ENCODE data around the gene GPI.
"Not testable (repeated sequence)": the region's sequence is repeated elsewhere in the genome, so short reads cannot be mapped to it uniquely, and the experiment has no call there.

The GPI gene

DNA sequence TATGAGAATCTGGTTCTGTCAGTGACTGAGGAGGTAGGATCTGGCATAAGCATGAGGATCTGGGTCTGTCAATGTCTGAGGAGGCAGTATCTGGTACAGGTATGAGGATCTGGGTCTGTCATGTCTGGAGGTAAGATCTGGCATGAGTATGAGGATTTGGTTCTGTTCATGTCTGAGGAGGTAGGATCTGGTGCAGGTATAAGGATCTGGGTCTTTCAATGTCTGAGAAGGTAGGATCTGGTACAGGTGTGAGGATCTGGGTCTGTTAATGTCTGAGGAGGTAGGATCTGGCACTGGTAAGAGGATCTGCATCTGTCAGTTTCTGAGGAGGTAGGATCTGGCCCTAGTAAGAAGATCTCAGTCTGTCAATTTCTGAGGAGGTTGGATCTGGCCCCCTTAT is 26.8 kb downstream of the GPI start:
- no peaks in the 10 kb centered on the region for H3K27me3 ChIP-seq (ENCODE audit: low read depth, low read length)
- H3K27ac ChIP-seq (ENCODE audit: low read length): no peak overlapping the region
- H3K4me3 ChIP-seq (ENCODE audit: low read depth in 1 of 2, low read length in 2 of 2): no peak overlapping the region
- H3K9me3 ChIP-seq (ENCODE audit: control insufficient read depth in 1 of 2, low read length in 2 of 2): no peaks in the 10 kb centered on the region
- peaks cover 78 to 97% of the 10 kb centered on the region in 2 donors for H3K36me3 ChIP-seq (ENCODE audit: control insufficient read depth in 1 of 2, insufficient read depth in 2 of 2, low read length in 2 of 2)
- H3K4me1 ChIP-seq (ENCODE audit: control insufficient read depth in 1 of 2, insufficient read depth in 2 of 2, low read length in 2 of 2): no peaks in the 10 kb centered on the region

DNA sequence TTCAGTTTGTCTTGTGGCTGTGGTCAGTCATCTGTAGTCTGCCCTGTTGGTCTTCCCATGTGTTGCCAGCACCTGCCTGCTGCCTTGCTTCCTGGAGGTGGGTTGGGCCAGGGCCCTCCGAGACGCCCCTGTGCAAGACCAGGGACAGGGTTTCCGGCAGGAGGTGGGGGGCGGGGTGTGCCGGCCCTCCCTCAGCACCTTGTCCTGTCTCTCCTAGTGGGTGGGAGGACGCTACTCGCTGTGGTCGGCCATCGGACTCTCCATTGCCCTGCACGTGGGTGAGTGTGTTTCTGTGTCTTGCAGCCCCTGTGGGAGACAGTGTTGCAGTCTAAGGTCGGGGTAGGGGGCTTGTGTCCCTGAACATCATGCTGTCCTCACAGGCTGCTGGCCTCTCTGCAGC is 28.0 kb downstream of the GPI start:
- H3K27me3 ChIP-seq (ENCODE audit: low read depth, low read length): no peaks in the 10 kb centered on the region
- H3K4me1 ChIP-seq (ENCODE audit: control insufficient read depth in 1 of 2, insufficient read depth in 2 of 2, low read length in 2 of 2): no peaks in the 10 kb centered on the region
- peaks cover 71 to 95% of the 10 kb centered on the region in 2 donors for H3K36me3 ChIP-seq (ENCODE audit: control insufficient read depth in 1 of 2, insufficient read depth in 2 of 2, low read length in 2 of 2)
- H3K27ac ChIP-seq (ENCODE audit: low read length): no peak overlapping the region
- no peak overlapping the region for H3K4me3 ChIP-seq (ENCODE audit: low read depth in 1 of 2, low read length in 2 of 2)
- H3K9me3 ChIP-seq (ENCODE audit: control insufficient read depth in 1 of 2, low read length in 2 of 2): no peaks in the 10 kb centered on the region

DNA sequence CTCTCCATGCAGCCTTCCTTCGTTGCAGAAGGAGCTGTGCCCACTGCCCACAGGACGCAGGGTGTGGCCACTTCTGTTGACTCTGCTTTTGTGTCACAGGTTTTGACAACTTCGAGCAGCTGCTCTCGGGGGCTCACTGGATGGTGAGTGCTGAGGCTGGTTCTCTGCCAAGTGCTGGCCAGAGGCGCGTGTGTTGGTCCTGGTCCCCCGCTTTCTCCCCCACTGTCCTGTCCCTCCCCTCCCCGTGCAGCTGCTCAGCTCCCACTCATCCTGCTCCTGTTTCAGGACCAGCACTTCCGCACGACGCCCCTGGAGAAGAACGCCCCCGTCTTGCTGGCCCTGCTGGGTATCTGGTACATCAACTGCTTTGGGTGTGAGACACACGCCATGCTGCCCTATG is 28.6 kb downstream of the GPI start:
- Histone ChIP-seq H3K36me3 (ENCODE audit: control insufficient read depth in 1 of 2, insufficient read depth in 2 of 2, low read length in 2 of 2) (peaks cover 71 to 94% of the 10 kb centered on the region in 2 donors), H3K27ac (ENCODE audit: low read length) (no peak overlapping the region), H3K27me3 (ENCODE audit: low read depth, low read length) (no peaks in the 10 kb centered on the region), H3K4me3 (ENCODE audit: low read depth in 1 of 2, low read length in 2 of 2) (no peak overlapping the region), H3K4me1 (ENCODE audit: control insufficient read depth in 1 of 2, insufficient read depth in 2 of 2, low read length in 2 of 2) (no peaks in the 10 kb centered on the region), H3K9me3 (ENCODE audit: control insufficient read depth in 1 of 2, low read length in 2 of 2) (no peaks in the 10 kb centered on the region)

DNA sequence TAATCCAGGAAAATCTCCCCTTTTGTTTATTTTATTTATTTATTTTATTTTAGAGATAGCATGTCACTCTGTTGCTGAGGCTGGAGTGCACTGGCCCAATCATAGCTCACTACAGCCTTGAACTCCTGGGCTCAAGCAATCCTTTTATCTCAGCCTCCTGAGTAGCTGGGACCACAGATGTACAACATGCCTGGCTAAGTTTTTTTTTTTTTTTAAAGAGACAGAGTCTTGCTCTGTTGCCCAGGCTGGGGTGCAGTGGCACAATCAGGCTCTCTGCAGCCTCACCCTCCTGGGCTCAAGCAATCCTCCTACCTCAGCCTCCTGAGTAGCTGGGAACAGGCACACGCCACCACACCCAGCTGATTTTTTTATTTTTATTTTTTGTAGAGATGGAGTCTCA is 32.9 kb downstream of the GPI start:
- H3K4me3 ChIP-seq (ENCODE audit: low read depth in 1 of 2, low read length in 2 of 2): no peak overlapping the region
- peaks cover 43 to 76% of the 10 kb centered on the region in 2 donors for H3K36me3 ChIP-seq (ENCODE audit: control insufficient read depth in 1 of 2, insufficient read depth in 2 of 2, low read length in 2 of 2)
- no peak overlapping the region for H3K27ac ChIP-seq (ENCODE audit: low read length)

DNA sequence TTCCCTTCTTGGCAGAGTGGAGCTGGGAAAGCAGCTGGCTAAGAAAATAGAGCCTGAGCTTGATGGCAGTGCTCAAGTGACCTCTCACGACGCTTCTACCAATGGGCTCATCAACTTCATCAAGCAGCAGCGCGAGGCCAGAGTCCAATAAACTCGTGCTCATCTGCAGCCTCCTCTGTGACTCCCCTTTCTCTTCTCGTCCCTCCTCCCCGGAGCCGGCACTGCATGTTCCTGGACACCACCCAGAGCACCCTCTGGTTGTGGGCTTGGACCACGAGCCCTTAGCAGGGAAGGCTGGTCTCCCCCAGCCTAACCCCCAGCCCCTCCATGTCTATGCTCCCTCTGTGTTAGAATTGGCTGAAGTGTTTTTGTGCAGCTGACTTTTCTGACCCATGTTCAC is 34.9 kb downstream of the GPI start:
- Histone ChIP-seq H3K27me3 (ENCODE audit: low read depth, low read length) (no peaks in the 10 kb centered on the region), H3K4me1 (ENCODE audit: control insufficient read depth in 1 of 2, insufficient read depth in 2 of 2, low read length in 2 of 2) (peaks cover 0 to 3% of the 10 kb centered on the region in 2 donors), H3K4me3 (ENCODE audit: low read depth in 1 of 2, low read length in 2 of 2) (no peak overlapping the region), H3K9me3 (ENCODE audit: control insufficient read depth in 1 of 2, low read length in 2 of 2) (no peaks in the 10 kb centered on the region), H3K36me3 (ENCODE audit: control insufficient read depth in 1 of 2, insufficient read depth in 2 of 2, low read length in 2 of 2) (peaks cover 29 to 56% of the 10 kb centered on the region in 2 donors), H3K27ac (ENCODE audit: low read length) (no peak overlapping the region)

More for the DNA sequence above, 32.9 kb downstream of the GPI start:
- Histone ChIP-seq H3K27me3 (ENCODE audit: low read depth, low read length) (no peaks in the 10 kb centered on the region), H3K4me1 (ENCODE audit: control insufficient read depth in 1 of 2, insufficient read depth in 2 of 2, low read length in 2 of 2) (no peaks in the 10 kb centered on the region), H3K9me3 (ENCODE audit: control insufficient read depth in 1 of 2, low read length in 2 of 2) (no peaks in the 10 kb centered on the region)

DNA sequence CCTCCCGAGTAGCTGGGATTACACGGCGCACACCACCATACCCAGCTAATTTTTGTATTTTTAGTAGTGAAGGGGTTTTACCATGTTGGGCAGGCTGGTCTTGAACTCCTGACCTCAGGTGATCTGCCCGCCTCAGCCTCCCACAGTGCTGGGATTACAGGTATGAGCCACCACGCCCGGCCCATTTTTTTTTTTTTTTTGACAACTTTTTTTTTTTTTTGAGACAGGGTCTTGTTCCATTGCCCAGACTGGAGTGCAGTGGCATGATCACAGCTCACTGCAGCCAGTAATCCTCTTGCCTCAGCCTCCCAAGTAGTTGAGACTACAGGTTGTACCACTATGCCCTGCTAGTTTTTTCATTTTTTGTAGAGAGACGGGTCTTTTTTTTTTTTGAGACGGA is 35.8 kb downstream of the GPI start:
- H3K4me1 ChIP-seq (ENCODE audit: control insufficient read depth in 1 of 2, insufficient read depth in 2 of 2, low read length in 2 of 2); H3K4me3 ChIP-seq (ENCODE audit: low read depth in 1 of 2, low read length in 2 of 2); H3K27ac ChIP-seq (ENCODE audit: low read length); H3K9me3 ChIP-seq (ENCODE audit: control insufficient read depth in 1 of 2, low read length in 2 of 2); H3K27me3 ChIP-seq (ENCODE audit: low read depth, low read length): not testable (repeated sequence)
- H3K36me3 ChIP-seq (ENCODE audit: control insufficient read depth in 1 of 2, insufficient read depth in 2 of 2, low read length in 2 of 2): peaks cover 25 to 48% of the 10 kb centered on the region in 2 donors

DNA sequence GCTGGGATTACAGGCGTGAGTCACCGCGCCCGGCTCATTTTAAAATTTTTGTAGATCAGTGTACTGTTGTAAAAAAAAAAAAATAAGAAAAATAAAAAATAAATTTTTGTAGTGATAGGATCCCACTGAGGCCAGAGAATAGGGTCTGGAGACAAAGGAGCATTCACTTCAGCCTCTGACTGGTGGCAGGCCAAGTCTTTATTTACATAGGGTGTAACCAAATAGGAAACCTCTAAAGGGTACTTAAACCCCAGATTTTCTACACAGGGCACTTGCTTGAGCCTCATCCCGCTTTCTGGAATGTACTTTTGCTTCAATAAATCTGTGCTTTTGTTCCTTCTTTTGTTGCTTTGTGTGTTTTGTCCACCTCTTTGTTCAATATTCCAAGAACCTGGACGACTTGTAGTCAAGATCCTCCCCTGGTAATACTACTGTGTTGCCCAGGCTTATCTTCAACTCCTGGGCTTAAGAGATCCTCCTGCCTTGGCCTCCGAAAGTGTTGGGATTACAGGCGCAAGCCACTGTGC is 37.1 kb downstream of the GPI start:
- Histone ChIP-seq H3K4me3 (ENCODE audit: low read depth in 1 of 2, low read length in 2 of 2) (no peak overlapping the region), H3K9me3 (ENCODE audit: control insufficient read depth in 1 of 2, low read length in 2 of 2) (no peaks in the 10 kb centered on the region), H3K27me3 (ENCODE audit: low read depth, low read length) (no peaks in the 10 kb centered on the region), H3K36me3 (ENCODE audit: control insufficient read depth in 1 of 2, insufficient read depth in 2 of 2, low read length in 2 of 2) (peaks cover 18 to 37% of the 10 kb centered on the region in 2 donors), H3K27ac (ENCODE audit: low read length) (no peak overlapping the region), H3K4me1 (ENCODE audit: control insufficient read depth in 1 of 2, insufficient read depth in 2 of 2, low read length in 2 of 2) (peaks cover 0 to 6% of the 10 kb centered on the region in 2 donors)

DNA sequence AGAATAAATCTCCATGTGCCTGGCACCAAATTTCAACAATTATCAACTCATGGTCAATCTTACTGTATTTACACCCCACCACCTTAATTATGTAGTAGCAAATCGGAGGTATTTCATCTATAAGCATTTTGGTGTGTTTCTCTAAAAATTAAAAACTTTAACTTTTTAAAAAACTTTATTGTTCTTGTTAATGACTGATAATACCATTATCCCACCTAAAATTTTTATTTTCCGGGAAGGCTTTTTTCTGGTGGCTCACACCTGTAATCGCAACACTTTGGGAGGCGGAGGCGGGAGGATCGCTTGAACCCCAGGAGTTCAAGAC is 38.8 kb downstream of the GPI start:
- peaks cover 14 to 25% of the 10 kb centered on the region in 2 donors for H3K36me3 ChIP-seq (ENCODE audit: control insufficient read depth in 1 of 2, insufficient read depth in 2 of 2, low read length in 2 of 2)
- peak overlapping the region; percentile 39 for H3K27ac ChIP-seq (ENCODE audit: low read length)
- peaks cover 0 to 6% of the 10 kb centered on the region in 2 donors for H3K4me1 ChIP-seq (ENCODE audit: control insufficient read depth in 1 of 2, insufficient read depth in 2 of 2, low read length in 2 of 2)
- peak overlapping the region; percentile 73 to 96 for H3K4me3 ChIP-seq (ENCODE audit: low read depth in 1 of 2, low read length in 2 of 2)
- H3K27me3 ChIP-seq (ENCODE audit: low read depth, low read length): no peaks in the 10 kb centered on the region
- no peaks in the 10 kb centered on the region for H3K9me3 ChIP-seq (ENCODE audit: control insufficient read depth in 1 of 2, low read length in 2 of 2)

DNA sequence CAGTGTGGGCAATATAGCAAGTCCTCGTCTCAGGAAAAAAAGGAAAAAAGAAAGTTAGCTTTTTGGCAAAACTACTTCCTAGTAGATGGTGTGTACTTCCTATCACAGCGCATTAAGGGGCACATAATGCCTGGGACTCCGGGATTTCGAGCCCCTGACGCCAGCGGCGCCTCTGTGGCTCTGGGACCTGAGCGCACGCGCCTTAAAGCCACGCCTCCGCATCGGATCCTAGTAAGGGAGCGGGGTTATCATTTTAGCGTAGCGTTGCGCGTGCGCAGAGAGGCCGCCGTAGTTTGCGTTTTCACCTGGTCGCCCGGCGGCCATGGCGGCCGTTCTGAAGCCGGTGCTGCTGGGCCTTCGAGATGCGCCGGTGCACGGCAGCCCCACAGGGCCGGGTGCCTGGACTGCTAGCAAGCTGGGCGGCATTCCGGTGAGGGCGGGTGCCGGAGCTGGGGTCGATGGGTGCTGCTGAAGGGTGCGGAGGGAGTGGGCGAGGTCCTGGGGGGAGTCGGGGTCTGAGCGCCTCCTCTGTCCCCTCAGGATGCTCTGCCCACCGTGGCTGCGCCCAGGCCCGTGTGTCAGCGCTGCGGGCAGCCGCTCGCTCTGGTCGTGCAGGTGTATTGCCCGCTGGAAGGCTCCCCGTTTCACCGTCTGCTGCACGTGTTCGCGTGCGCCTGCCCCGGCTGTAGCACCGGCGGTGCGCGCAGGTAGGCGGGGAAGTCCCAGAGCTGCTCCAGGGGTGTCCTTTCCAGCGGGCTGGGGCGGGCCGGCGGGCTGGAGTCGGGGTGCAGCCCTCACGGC is 39.3 kb downstream of the GPI start, which contains the start of gene PDCD2L:
Gene PDCD2L, plus strand, starts transcription at position 291 of the 801 bp plus-strand sequence. Its CDS starts 32 bp downstream, at position 323.
- peak within 1 kb of the TSS; percentile 39 for H3K27ac ChIP-seq (ENCODE audit: low read length)

DNA sequence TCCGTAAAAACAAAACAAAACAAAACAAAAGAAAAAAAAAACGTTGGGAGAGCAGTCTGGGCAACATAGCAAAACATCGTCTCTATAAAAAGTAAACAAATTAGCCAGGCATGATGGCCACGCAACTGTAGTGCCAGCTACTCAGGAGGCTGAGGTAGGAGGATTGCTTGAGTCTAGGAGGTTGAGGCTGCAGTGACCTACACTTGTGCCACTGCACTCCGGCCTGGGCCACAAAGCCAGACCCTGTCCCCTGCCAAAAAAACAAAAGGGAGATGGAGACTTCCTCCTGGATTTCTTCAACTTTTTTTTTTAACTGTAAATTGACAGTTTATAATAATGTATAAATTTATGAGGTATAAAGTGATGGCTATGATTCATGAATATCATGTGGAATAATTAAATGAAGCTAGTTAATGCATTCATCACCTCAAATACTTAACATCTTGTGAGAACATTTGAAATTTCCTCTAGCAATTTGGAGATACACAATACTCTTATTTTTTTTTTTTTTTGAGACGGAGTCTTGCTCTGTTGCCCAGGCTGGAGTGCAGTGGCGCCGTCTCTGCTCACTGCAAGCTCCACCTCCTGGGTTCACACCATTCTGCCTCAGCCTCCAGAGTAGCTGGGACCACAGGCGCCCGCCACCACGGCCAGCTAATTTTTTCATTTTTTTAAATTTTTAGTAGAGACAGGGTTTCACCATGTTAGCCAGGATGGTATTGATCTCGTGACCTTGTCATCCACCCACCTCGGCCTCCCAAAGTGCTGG is 41.1 kb downstream of the GPI start:
- Histone ChIP-seq H3K27ac (ENCODE audit: low read length) (no peak overlapping the region), H3K27me3 (ENCODE audit: low read depth, low read length) (no peaks in the 10 kb centered on the region), H3K36me3 (ENCODE audit: control insufficient read depth in 1 of 2, insufficient read depth in 2 of 2, low read length in 2 of 2) (peaks cover 0 to 16% of the 10 kb centered on the region in 2 donors), H3K9me3 (ENCODE audit: control insufficient read depth in 1 of 2, low read length in 2 of 2) (no peaks in the 10 kb centered on the region), H3K4me3 (ENCODE audit: low read depth in 1 of 2, low read length in 2 of 2) (no peak overlapping the region), H3K4me1 (ENCODE audit: control insufficient read depth in 1 of 2, insufficient read depth in 2 of 2, low read length in 2 of 2) (peaks cover 0 to 6% of the 10 kb centered on the region in 2 donors)

More for the DNA sequence above, 39.3 kb downstream of the GPI start, which contains the start of gene PDCD2L:
- H3K36me3 ChIP-seq (ENCODE audit: control insufficient read depth in 1 of 2, insufficient read depth in 2 of 2, low read length in 2 of 2): peaks cover 9 to 25% of the 10 kb centered on the region in 2 donors
- peaks cover 0 to 6% of the 10 kb centered on the region in 2 donors for H3K4me1 ChIP-seq (ENCODE audit: control insufficient read depth in 1 of 2, insufficient read depth in 2 of 2, low read length in 2 of 2)
- H3K27me3 ChIP-seq (ENCODE audit: low read depth, low read length): no peaks in the 10 kb centered on the region
- H3K4me3 ChIP-seq (ENCODE audit: low read depth in 1 of 2, low read length in 2 of 2): peak within 1 kb of the TSS; percentile 73 to 96
- H3K9me3 ChIP-seq (ENCODE audit: control insufficient read depth in 1 of 2, low read length in 2 of 2): no peaks in the 10 kb centered on the region

DNA sequence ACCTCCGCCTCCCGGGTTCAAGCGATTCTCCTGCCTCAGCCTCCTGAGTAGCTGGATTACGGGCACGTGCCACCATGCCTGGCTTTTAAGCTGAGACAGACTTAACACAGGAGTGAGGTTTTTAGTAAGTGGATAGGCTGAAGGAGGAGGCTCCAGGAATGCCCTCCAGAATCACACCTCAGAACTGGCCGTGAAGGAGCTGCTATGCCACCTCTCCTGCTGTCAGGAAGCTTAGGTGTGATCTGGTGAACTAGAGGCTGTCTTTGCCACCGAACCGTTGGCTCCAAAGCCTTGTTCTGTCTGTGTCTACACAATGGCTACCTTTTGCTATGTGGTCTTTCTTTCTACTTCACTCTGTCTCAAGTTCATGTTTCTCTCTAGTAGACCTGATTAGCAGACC is 43.4 kb downstream of the GPI start:
- no peak overlapping the region for H3K27ac ChIP-seq (ENCODE audit: low read length)
- peaks cover 0 to 6% of the 10 kb centered on the region in 2 donors for H3K4me1 ChIP-seq (ENCODE audit: control insufficient read depth in 1 of 2, insufficient read depth in 2 of 2, low read length in 2 of 2)
- H3K4me3 ChIP-seq (ENCODE audit: low read depth in 1 of 2, low read length in 2 of 2): no peak overlapping the region
- H3K27me3 ChIP-seq (ENCODE audit: low read depth, low read length): no peaks in the 10 kb centered on the region
- H3K36me3 ChIP-seq (ENCODE audit: control insufficient read depth in 1 of 2, insufficient read depth in 2 of 2, low read length in 2 of 2): peaks cover 0 to 19% of the 10 kb centered on the region in 2 donors
- no peaks in the 10 kb centered on the region for H3K9me3 ChIP-seq (ENCODE audit: control insufficient read depth in 1 of 2, low read length in 2 of 2)

Data from muscle layer of duodenum (tissue), 2 donors.